SK-N-SH (cell line): Measurements from ENCODE around the gene DNAH6. TPM values are rescaled to one million over a fixed set of nuclear protein-coding genes. Genes with fewer than 3 reads are reported as not detected.

ENCODE experiments used
- CTCF ChIA-PET: fragments of 300-600, 350-600 bp; formaldehyde crosslinking; extraction: SDS; loops from one replicate; lab custom pipeline; 2021; lab: Yijun Ruan, JAX
- POLR2A ChIA-PET: fragments of 350-600 bp; sonication (Branson Sonifier 250); formaldehyde crosslinking; extraction: SDS; loops from one replicate; lab custom pipeline; 2020; ENCODE audit warnings: antibody characterized with exemption, inconsistent platforms; lab: Yijun Ruan, JAX
- DNase-seq: peaks from one replicate; pipeline ENCODE4 v3.0.0; 2012
- H2AFZ ChIP-seq: fragments of 200-600 bp; sonication (generic); 2 replicates; pipeline ENCODE4 v1.8.1; 2016; ENCODE audit warnings: antibody characterized with exemption, mild to moderate bottlenecking, low read depth
- H3F3A ChIP-seq: fragments of 200-600 bp; sonication (generic); replicated peaks from 2 replicates; pipeline ENCODE3; 2016; ENCODE audit warnings: antibody characterized with exemption, mild to moderate bottlenecking; ENCODE audit not compliant: insufficient read depth
- H3K27ac ChIP-seq, 2 experiments: fragments of 200-500 bp in 1 of 2; fragments of 200-600 bp in 1 of 2; sonication (Bioruptor generic) in 1 of 2; sonication (generic), shearing (Covaris generic) in 1 of 2; 2 replicates each; pipeline versions ENCODE4 v1.5.1 to v1.6.1; 2014 to 2016; ENCODE audit warnings: low read depth in 2 of 2, inconsistent platforms in 1 of 2, low read length in 1 of 2, mild to moderate bottlenecking in 1 of 2, mixed read lengths in 1 of 2
- H3K27me3 ChIP-seq: fragments of 200-600 bp; sonication (generic), shearing (Covaris generic); 2 replicates; pipeline ENCODE4 v1.6.1; 2016; ENCODE audit warnings: mixed run types; ENCODE audit not compliant: insufficient read depth
- H3K36me3 ChIP-seq, 2 experiments: fragments of 200-500 bp in 1 of 2; fragments of 200-600 bp in 1 of 2; sonication (Bioruptor generic) in 1 of 2; sonication (generic) in 1 of 2; replicated peaks in 1 of 2; 2 replicates each; pipeline versions ENCODE3 to v1.5.1; 2014 to 2016; ENCODE audit warnings: low read length in 1 of 2, mild to moderate bottlenecking in 1 of 2; ENCODE audit not compliant: insufficient read depth in 2 of 2, control insufficient read depth in 1 of 2
- H3K4me1 ChIP-seq, 2 experiments: fragments of 200-500 bp in 1 of 2; fragments of 200-600 bp in 1 of 2; sonication (Bioruptor generic) in 1 of 2; sonication (generic), shearing (Covaris generic) in 1 of 2; 2 replicates each; pipeline versions ENCODE4 v1.5.1 to v1.6.1; 2014 to 2016; ENCODE audit warnings: low read depth in 1 of 2, low read length in 1 of 2, mixed run types in 1 of 2; ENCODE audit not compliant: insufficient read depth in 2 of 2, control insufficient read depth in 1 of 2
- H3K4me2 ChIP-seq: fragments of 200-600 bp; sonication (generic), shearing (Covaris generic); 2 replicates; pipeline ENCODE4 v1.6.1; 2017; ENCODE audit warnings: mixed run types
- H3K4me3 ChIP-seq, 2 experiments: fragments of 200-500 bp in 1 of 2; fragments of 200-600 bp in 1 of 2; sonication (Bioruptor generic) in 1 of 2; sonication (generic), shearing (Covaris generic) in 1 of 2; 2 replicates each; pipeline versions ENCODE4 v1.5.1 to v1.8.1; 2014 to 2016; ENCODE audit warnings: low read depth in 2 of 2, inconsistent platforms in 1 of 2, low read length in 1 of 2, mild to moderate bottlenecking in 1 of 2, mixed read lengths in 1 of 2, moderate library complexity in 1 of 2
- H3K79me2 ChIP-seq: fragments of 200-600 bp; sonication (generic); 2 replicates; pipeline ENCODE4 v1.8.1; 2017; ENCODE audit warnings: mild to moderate bottlenecking; ENCODE audit not compliant: insufficient read depth
- H3K9ac ChIP-seq: fragments of 200-600 bp; sonication (generic); 2 replicates; pipeline ENCODE4 v1.6.1; 2017; ENCODE audit warnings: mixed run types
- H3K9me2 ChIP-seq: fragments of 200-600 bp; sonication (generic); 2 replicates; pipeline ENCODE4 v1.6.1; 2017; ENCODE audit warnings: mixed run types
- H3K9me3 ChIP-seq: fragments of 200-600 bp; sonication (generic); 2 replicates; pipeline ENCODE4 v1.6.1; 2017; ENCODE audit warnings: mixed run types, mild to moderate bottlenecking, moderate library complexity
- H4K20me1 ChIP-seq: fragments of 200-600 bp; sonication (generic); 2 replicates; pipeline ENCODE4 v1.6.1; 2017; ENCODE audit warnings: mild to moderate bottlenecking, mixed run types; ENCODE audit not compliant: insufficient read depth
- ELF1 ChIP-seq: IDR thresholded peaks from 2 replicates; pipeline ENCODE4 v1.4.0; 2012
- EP300 ChIP-seq, 2 experiments: IDR thresholded peaks; 2 replicates each; pipeline versions ENCODE4 v1.4.0 to v1.6.1; 2012; ENCODE audit warnings: borderline replicate concordance in 1 of 2, low read depth in 1 of 2, low read length in 1 of 2
- FOXJ3 ChIP-seq: sonication (generic); formaldehyde crosslinking; IDR thresholded peaks from 2 replicates; pipeline ENCODE4 v1.5.1; 2020; ENCODE audit warnings: mild to moderate bottlenecking, missing genetic modification reagents
- GABPA ChIP-seq: IDR thresholded peaks from 2 replicates; pipeline ENCODE4 v1.4.0; 2012; ENCODE audit warnings: low read depth, mild to moderate bottlenecking
- GATA2 ChIP-seq: sonication (generic); formaldehyde crosslinking; IDR thresholded peaks from 2 replicates; pipeline ENCODE4 v1.5.0; 2020; ENCODE audit warnings: mild to moderate bottlenecking, missing genetic modification reagents
- IRF3 ChIP-seq: fragments of 150-350 bp; IDR thresholded peaks from 2 replicates; pipeline ENCODE4 v1.6.1; 2016; ENCODE audit warnings: mild to moderate bottlenecking, low read depth, low read length
- MAX ChIP-seq: IDR thresholded peaks from 2 replicates; pipeline ENCODE4 v1.4.0; 2012; ENCODE audit warnings: low read depth
- MEF2A ChIP-seq: IDR thresholded peaks from 2 replicates; pipeline ENCODE4 v1.4.0; 2012; ENCODE audit warnings: low read depth, borderline replicate concordance
- MXI1 ChIP-seq: IDR thresholded peaks from 2 replicates; pipeline ENCODE4 v1.6.1; 2012; ENCODE audit warnings: mild to moderate bottlenecking, low read depth, low read length, improper control_type of control experiment
- NFIC ChIP-seq: IDR thresholded peaks from 2 replicates; pipeline ENCODE4 v1.4.0; 2012; ENCODE audit warnings: borderline replicate concordance
- NRF1 ChIP-seq: IDR thresholded peaks from 2 replicates; pipeline ENCODE4 v1.6.1; 2012; ENCODE audit warnings: low read depth, mild to moderate bottlenecking, low read length
- POLR2AphosphoS5 ChIP-seq: IDR thresholded peaks from 2 replicates; pipeline ENCODE4 v1.6.1; 2012; ENCODE audit warnings: low read depth, low read length
- REST ChIP-seq: IDR thresholded peaks from 2 replicates; pipeline ENCODE4 v1.6.1; 2012; ENCODE audit warnings: mild to moderate bottlenecking, low read depth, low read length, moderate library complexity
- RFX5 ChIP-seq: IDR thresholded peaks from 2 replicates; pipeline ENCODE4 v1.6.1; 2012; ENCODE audit warnings: mild to moderate bottlenecking, improper control_type of control experiment, low read length
- RXRA ChIP-seq: IDR thresholded peaks from 2 replicates; pipeline ENCODE4 v1.4.0; 2012; ENCODE audit warnings: low read depth, mild to moderate bottlenecking, borderline replicate concordance
- SIN3A ChIP-seq: IDR thresholded peaks from 2 replicates; pipeline ENCODE4 v1.6.1; 2012; ENCODE audit warnings: low read depth, mild to moderate bottlenecking, low read length, moderate library complexity, borderline replicate concordance
- TCF12 ChIP-seq: IDR thresholded peaks from 2 replicates; pipeline ENCODE4 v1.4.0; 2012
- TEAD4 ChIP-seq: IDR thresholded peaks from 2 replicates; pipeline ENCODE4 v1.4.0; 2012; ENCODE audit warnings: mild to moderate bottlenecking, borderline replicate concordance; ENCODE audit not compliant: insufficient read depth
- YY1 ChIP-seq: IDR thresholded peaks from 2 replicates; pipeline ENCODE4 v1.4.0; 2012; ENCODE audit warnings: low read depth, mild to moderate bottlenecking
- WGBS: methylation state at CpG from one replicate; pipeline ENCODE4 v1.1.6; 2017; ENCODE audit warnings: low lambda C conversion rate; 5-methylcytosine and 5-hydroxymethylcytosine counted together
- polyA plus RNA-seq, 3 experiments: library from polyadenylated mRNA; depleted of rRNA; stranded (reverse); fragments of >200 nt; gene quantifications; 2 replicates each; pipeline ENCODE4 v1.2.3, GENCODE V29; 2012

The DNAH6 gene
- polyA plus RNA-seq, 1 of the 3 experiments (the other 2 are of a cell fraction), result 0.03 TPM

GRCh38 chr2:84800194-84800805, 284.0 kb downstream of the DNAH6 start:
- H3K36me3 ChIP-seq, result no peaks in the 10 kb centered on the region
- POLR2A ChIA-PET, result no interaction called here

More at GRCh38 chr2:84800194-84800805, 284.0 kb downstream of the DNAH6 start:
- H3K4me2 ChIP-seq, result no peak overlapping the region
- no peaks in the 10 kb centered on the region for H3F3A ChIP-seq
- no peaks in the 10 kb centered on the region; the same call in 1 of the 2 replicates for H3K27me3 ChIP-seq
- no peak overlapping the region for H3K27ac ChIP-seq
- no peaks in the 10 kb centered on the region for H3K9me3 ChIP-seq
- CTCF ChIA-PET, result no interaction called here
- no peak for TF ChIP-seq IRF3
- TF ChIP-seq RXRA, result no peak
- no peak for TF ChIP-seq POLR2AphosphoS5
- no peak for TF ChIP-seq TEAD4
- no peak for TF ChIP-seq NFIC
- TF ChIP-seq GATA2, result no peak
- TF ChIP-seq MXI1, result no peak
- TF ChIP-seq RFX5, result no peak
- no peak for TF ChIP-seq NRF1
- TF ChIP-seq GABPA, result no peak
- no peak for TF ChIP-seq ELF1
- no peak for TF ChIP-seq MEF2A
- no peak for TF ChIP-seq FOXJ3 (CRISPR knock-in tag)
- no peak for TF ChIP-seq TCF12
- TF ChIP-seq SIN3A, result no peak
- TF ChIP-seq EP300 (IDR thresholded peaks at IDR 0.05; ENCODE audit: borderline replicate concordance in 1 of 2, low read depth in 1 of 2, low read length in 1 of 2), result no peak
- no peak for TF ChIP-seq MAX
- no peak for TF ChIP-seq REST
- TF ChIP-seq YY1, result no peak
- H3K4me3 ChIP-seq, result no peak overlapping the region
- H3K4me1 ChIP-seq, result no peaks in the 10 kb centered on the region
- H3K9ac ChIP-seq, result no peak overlapping the region
- H2AFZ ChIP-seq, result no peak overlapping the region
- no peaks in the 10 kb centered on the region for H4K20me1 ChIP-seq
- 41% methylated on average over 1 of the region's 1 CpG for WGBS
- no peaks in the 10 kb centered on the region for H3K9me2 ChIP-seq
- no peak for DNase-seq
- H3K79me2 ChIP-seq, result no peaks in the 10 kb centered on the region
